Ectodermal cell (in vitro differentiated cells): Measurements from ENCODE around the gene NONO.
"Not testable (repeated sequence)": the region's sequence is repeated elsewhere in the genome, so short reads cannot be mapped to it uniquely, and the experiment has no call there.

Experiments
- H3K27ac ChIP-seq: 2 replicates; pipeline ENCODE4 v1.7.0; 2013; ENCODE audit warnings: mild to moderate bottlenecking, low read depth, low read length; ENCODE audit not compliant: insufficient read depth, poor library complexity, severe bottlenecking
- H3K27me3 ChIP-seq: 2 replicates; pipeline ENCODE4 v1.7.0; 2013; ENCODE audit warnings: mild to moderate bottlenecking, low read length; ENCODE audit not compliant: insufficient read depth, control insufficient read depth, poor library complexity, severe bottlenecking
- H3K36me3 ChIP-seq: one replicate; pipeline ENCODE4 v1.7.0; 2013; ENCODE audit warnings: low read length; ENCODE audit not compliant: control insufficient read depth, insufficient read depth
- H3K4me1 ChIP-seq: one replicate; pipeline ENCODE4 v1.7.0; 2013; ENCODE audit warnings: low read length; ENCODE audit not compliant: control insufficient read depth, insufficient read depth
- H3K4me3 ChIP-seq: 2 replicates; pipeline ENCODE4 v1.7.0; 2013; ENCODE audit warnings: low read depth, low read length, control low read depth; ENCODE audit not compliant: insufficient read depth
- H3K9me3 ChIP-seq: 2 replicates; pipeline ENCODE4 v1.7.0; 2013; ENCODE audit warnings: mild to moderate bottlenecking, low read length, moderate library complexity; ENCODE audit not compliant: control insufficient read depth
- WGBS, 2 experiments: methylation state at CpG; one replicate each; pipeline ENCODE4 v1.1.7; 2013; ENCODE audit warnings: missing lambda C conversion rate in 2 of 2; 5-methylcytosine and 5-hydroxymethylcytosine counted together

Gene NONO

GRCh38 chrX:71282514-71283402 lies 677 bp upstream of the NONO start:
- Histone ChIP-seq H3K36me3 (no peaks in the 10 kb centered on the region), H3K9me3 (no peaks in the 10 kb centered on the region), H3K27ac (peak overlapping the region; percentile 85), H3K4me3 (peak overlapping the region; percentile 25), H3K4me1 (no peaks in the 10 kb centered on the region), H3K27me3 (no peaks in the 10 kb centered on the region)
- WGBS, 2 experiments = 27 to 28% methylated on average over 13 to 15 of the region's 16 CpGs

- no peaks in the 10 kb centered on the region for H3K27me3 ChIP-seq
- H3K4me3 ChIP-seq = peak overlapping the region; percentile 71
- H3K36me3 ChIP-seq = no peaks in the 10 kb centered on the region
- no peaks in the 10 kb centered on the region for H3K4me1 ChIP-seq
- no peak overlapping the region for H3K27ac ChIP-seq
- H3K9me3 ChIP-seq = no peaks in the 10 kb centered on the region
Measured at GRCh38 chrX:71285929-71286328, 2.5 kb downstream of the NONO start.

GRCh38 chrX:71291381-71291780 lies 7.9 kb downstream of the NONO start:
- Histone ChIP-seq H3K4me1 (no peaks in the 10 kb centered on the region), H3K27me3 (no peaks in the 10 kb centered on the region), H3K36me3 (peaks cover 29% of the 10 kb centered on the region), H3K9me3 (no peaks in the 10 kb centered on the region), H3K27ac (no peak overlapping the region), H3K4me3 (no peak overlapping the region)
- WGBS, 2 experiments = 92 to 95% methylated on average over 3 to 5 of the region's 6 CpGs

- H3K4me3 ChIP-seq = no peak overlapping the region
- 98% methylated on average over 5 of the region's 7 CpGs for WGBS, 2 experiments
- H3K4me1 ChIP-seq = no peaks in the 10 kb centered on the region
- H3K9me3 ChIP-seq = no peaks in the 10 kb centered on the region
- H3K36me3 ChIP-seq = peaks cover 40% of the 10 kb centered on the region
- no peak overlapping the region for H3K27ac ChIP-seq
- no peaks in the 10 kb centered on the region for H3K27me3 ChIP-seq
Measured at GRCh38 chrX:71292669-71293365, 9.4 kb downstream of the NONO start.

DNA sequence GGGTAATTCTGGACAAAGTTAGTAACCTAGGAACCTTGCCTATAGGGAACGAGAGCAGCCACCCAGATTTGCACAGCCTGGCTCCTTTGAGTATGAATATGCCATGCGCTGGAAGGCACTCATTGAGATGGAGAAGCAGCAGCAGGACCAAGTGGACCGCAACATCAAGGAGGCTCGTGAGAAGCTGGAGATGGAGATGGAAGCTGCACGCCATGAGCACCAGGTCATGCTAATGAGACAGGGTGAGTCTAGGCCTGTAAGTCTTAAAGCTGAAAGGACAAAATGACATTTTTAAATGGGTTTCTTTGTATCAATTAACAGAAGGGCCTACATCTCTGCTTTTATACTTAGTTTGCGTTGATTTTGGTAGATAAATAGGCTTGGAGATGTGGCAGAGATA lies 13.4 kb downstream of the NONO start:
- Histone ChIP-seq H3K27me3 (no peaks in the 10 kb centered on the region), H3K9me3 (no peaks in the 10 kb centered on the region), H3K4me3 (no peak overlapping the region), H3K27ac (no peak overlapping the region), H3K36me3 (peaks cover 57% of the 10 kb centered on the region), H3K4me1 (no peaks in the 10 kb centered on the region)
- 95 to 96% methylated on average over 6 of the region's 6 CpGs for WGBS, 2 experiments

DNA sequence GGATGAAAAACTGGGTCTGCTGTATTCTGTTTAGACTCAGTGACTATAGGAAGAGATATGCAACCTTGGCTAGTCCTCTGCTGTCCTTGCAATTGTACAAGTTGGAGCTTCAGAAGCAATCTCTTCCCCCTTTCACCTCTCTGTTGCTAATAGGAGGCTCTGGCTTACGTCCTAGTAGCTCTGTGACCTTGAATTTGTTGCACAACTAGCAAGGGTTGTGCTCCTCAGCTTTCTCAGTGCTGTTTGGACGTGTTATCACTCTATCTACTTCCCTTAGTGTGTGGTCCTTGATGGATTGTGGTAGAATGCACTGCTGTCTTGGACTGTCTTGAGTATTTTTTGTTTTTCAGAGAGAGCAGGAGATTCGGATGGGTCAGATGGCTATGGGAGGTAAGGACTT lies 14.7 kb downstream of the NONO start:
- Histone ChIP-seq H3K4me3 (no peak overlapping the region), H3K27ac (no peak overlapping the region), H3K27me3 (no peaks in the 10 kb centered on the region), H3K9me3 (no peaks in the 10 kb centered on the region), H3K36me3 (peaks cover 45% of the 10 kb centered on the region), H3K4me1 (no peaks in the 10 kb centered on the region)
- 98% methylated on average over 3 of the region's 3 CpGs for WGBS, 2 experiments

DNA sequence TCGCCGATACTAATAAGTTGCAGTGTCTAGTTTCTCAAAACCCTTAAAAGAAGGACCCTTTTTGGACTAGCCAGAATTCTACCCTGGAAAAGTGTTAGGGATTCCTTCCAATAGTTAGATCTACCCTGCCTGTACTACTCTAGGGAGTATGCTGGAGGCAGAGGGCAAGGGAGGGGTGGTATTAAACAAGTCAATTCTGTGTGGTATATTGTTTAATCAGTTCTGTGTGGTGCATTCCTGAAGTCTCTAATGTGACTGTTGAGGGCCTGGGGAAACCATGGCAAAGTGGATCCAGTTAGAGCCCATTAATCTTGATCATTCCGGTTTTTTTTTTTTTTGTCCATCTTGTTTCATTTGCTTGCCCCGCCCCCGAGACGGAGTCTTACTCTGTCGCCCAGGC lies 16.6 kb downstream of the NONO start:
- not testable (repeated sequence) for H3K9me3 ChIP-seq, H3K27me3 ChIP-seq, H3K4me1 ChIP-seq, H3K4me3 ChIP-seq, H3K27ac ChIP-seq
- WGBS, 2 experiments = 83 to 96% methylated on average over 7 of the region's 7 CpGs
- H3K36me3 ChIP-seq = peaks cover 34% of the 10 kb centered on the region

GRCh38 chrX:71300495-71300894 lies 17.1 kb downstream of the NONO start:
- peaks cover 34% of the 10 kb centered on the region for H3K36me3 ChIP-seq
- WGBS, 2 experiments = 94 to 98% methylated on average over 5 to 7 of the region's 7 CpGs
- H3K9me3 ChIP-seq, H3K4me1 ChIP-seq, H3K27ac ChIP-seq, H3K27me3 ChIP-seq, H3K4me3 ChIP-seq: not testable (repeated sequence)

DNA sequence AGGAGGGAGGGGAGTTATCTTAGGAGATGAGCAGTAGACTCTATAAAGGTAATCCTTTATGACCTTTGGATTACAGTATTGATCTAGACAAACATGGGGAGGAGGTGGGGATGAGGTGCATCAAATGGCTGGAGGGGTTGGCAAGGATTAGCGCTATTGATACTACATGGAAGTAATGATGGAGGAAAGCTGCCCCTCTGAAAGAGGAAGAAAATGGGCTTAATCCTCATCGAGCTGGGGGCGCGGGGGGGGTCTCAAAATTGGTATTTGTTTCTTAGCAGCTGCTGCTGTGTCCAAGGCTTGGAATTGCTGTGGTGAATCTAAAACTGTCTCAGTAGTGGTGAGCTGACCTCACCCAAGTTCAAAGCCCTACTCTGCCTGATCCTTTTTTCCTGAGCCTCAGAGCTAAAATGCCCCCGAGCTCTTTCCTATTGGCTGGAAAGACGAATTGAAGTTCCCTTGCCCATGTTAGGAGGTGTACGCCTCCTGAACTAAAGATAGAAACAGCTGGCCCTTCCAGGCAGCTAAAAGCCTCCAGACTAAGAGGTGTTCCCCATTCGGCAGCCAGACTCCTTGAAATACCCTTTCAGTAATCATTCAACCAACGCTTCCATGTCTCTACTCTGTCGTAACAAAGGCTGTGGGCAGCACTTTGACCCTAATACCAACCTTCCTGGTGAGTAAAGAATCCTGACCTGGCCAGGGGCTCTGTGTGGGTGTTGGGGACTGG lies 17.9 kb downstream of the NONO start, which contains the start of gene ITGB1BP2:
Gene ITGB1BP2 (plus strand): TSS at position 556 of the 730 bp plus-strand sequence. CDS start 57 bp downstream, at position 613.
- H3K36me3 ChIP-seq = peaks cover 29% of the 10 kb centered on the region

More for the DNA sequence above, 17.9 kb downstream of the NONO start, which contains the start of gene ITGB1BP2:
- no peaks in the 10 kb centered on the region for H3K4me1 ChIP-seq
- 85 to 90% methylated on average over 9 to 10 of the region's 10 CpGs for WGBS, 2 experiments
- H3K9me3 ChIP-seq = no peaks in the 10 kb centered on the region
- no peak within 1 kb of the TSS for H3K27ac ChIP-seq
- H3K27me3 ChIP-seq = no peaks in the 10 kb centered on the region
- H3K4me3 ChIP-seq = no peak within 1 kb of the TSS
